AG08396 (cell line): Measurements from ENCODE around the gene CACNB2.
"Not testable (repeated sequence)": the region's sequence is repeated elsewhere in the genome, so short reads cannot be mapped to it uniquely, and the experiment has no call there.

Source experiments
- DNase-seq: peaks from one replicate; pipeline ENCODE4 v3.0.0; 2012; ENCODE audit warnings: low spot score, mixed read lengths

Gene CACNB2

DNA sequence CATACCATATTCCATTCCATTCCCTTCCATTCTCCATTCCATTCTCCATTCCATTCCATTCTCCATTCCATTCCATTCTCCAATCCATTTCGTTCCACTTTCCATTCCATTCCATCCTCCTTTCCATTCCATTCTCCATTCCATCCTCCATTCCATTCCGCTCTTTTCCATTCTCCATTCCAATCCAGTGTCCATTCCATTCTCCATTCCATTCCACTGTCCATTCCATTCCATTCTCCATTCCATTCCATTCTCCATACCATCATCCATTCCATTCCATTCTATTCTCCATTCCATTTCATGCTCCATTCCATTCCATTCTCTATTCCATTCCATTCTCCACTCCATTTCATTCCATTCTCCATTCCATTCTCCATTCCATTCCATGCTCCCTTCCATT is 430.2 kb downstream of the CACNB2 start:
- DNase-seq = not testable (repeated sequence)

DNA sequence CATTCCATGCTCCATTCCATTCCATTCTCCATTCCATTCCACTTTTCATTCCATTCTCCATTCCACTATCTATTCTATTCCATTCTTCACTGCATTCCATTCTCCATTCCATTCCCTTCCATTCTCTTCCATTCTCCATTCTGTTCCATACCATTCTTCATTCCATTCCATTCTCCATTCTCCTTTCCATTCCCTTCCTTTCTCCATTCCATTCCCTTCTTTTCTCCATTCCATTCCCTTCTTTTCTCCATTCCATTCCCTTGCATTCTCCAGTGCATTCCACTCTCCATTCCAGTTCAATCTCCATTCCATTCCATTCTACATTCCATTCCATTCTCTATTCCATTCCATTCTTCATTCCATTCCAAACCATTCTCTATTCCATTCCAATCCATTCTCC is 430.9 kb downstream of the CACNB2 start:
- DNase-seq = no peak

DNA sequence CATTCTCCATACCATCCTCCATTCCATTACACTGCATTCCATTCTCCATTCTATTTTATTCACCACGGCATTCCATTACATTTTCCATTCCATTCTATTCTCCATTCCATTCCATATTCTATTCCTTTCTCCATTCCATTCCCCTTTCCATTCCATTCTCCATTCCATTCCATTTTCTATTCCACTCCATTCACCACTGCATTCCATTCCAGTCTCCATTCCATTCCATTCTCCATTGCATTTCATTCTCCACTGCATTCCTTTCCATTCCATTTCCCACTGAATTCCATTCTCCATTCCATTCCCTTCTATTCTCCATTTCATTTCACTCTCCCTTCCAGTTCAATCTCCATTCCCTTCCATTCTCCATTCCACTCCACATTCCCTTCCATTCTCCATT is 431.6 kb downstream of the CACNB2 start:
- DNase-seq = no peak

DNA sequence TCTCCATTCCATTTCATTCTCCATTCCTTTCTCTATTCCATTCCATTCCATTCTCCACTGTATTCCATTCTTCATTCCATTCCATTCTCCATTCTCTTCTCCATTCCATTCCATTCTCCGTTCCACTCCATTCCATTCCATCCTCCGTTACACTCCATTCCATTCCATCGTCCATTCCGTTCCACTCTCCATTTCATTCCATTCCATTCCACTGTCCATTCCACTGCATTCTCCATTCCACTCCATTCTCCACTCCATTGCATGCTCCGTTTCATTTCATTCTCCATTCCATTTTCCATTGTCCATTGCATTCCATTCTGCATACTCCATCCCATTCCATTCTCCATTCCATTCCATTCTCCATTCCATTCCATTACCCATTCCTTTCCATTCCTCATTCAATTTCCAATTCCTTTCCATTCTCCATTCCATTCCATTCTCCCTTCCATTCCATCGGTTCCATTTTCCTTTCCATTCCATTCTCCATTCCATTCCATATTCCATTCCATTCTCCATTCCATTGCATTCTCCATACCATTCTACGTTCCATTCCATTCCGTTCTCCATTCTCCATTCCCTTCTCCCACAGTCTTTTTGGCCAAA is 432.8 kb downstream of the CACNB2 start:
- no peak for DNase-seq

DNA sequence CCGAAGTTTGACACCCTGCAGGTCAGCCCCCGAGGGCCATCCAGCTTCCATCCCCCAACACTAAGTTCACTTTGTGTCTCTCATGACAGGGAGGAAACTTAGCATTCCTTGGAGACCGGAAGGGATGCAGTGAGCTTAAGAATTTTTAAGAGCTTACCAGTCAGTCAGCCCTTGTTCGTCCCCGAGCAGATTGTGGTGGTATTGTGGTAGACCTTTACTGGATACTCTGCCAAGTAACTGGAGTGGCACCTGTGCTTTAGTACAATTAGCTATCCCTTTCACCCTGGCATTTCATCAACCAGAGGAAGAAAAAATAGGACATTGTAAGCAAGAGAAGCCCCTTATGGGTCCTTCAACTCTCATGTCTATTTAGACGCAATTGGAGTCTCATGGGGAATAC is 436.4 kb downstream of the CACNB2 start:
- DNase-seq = no peak

GRCh38 chr10:18577823-18578685 is 437.8 kb downstream of the CACNB2 start:
- DNase-seq = no peak

DNA sequence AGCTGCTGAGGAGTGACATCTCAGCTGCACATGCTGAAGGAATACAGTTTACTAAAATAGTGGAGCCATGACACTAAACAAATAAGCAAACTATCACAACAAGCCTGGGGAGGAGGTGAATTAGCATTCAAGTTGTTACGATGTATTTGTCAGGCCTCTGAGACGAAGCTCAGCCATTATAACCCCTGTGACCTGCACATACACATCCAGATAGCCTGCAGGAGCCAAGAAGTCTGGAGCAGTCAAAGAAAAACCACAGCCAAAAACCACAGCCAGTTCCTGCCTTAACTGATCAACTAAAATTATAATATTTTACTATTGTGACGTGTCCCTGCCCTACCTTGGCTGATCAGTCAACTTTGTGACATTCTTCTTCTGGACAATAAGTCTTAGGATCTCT is 442.6 kb downstream of the CACNB2 start:
- DNase-seq = no peak

- no peak for DNase-seq
These were observed 443.5 kb downstream of the CACNB2 start for GRCh38 chr10:18583575-18584270.

DNA sequence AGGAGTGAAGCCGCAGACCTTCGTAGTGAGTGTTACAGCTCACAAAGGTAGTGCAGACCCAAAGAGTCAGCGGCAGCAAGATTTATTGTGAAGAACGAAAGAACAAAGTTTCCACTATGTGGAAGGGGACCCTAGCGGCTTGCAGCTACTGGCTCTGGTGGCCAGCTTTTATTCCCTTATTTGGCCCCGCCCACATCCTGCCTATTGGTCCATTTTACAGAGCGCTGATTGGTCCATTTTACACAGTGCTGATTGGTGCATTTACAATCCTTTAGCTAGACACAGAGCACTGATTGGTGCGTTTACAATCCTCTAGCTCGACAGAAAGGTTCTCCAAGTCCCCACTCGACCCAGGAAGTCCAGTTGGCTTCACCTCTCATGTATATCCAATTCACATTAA is 446.4 kb downstream of the CACNB2 start:
- DNase-seq = not testable (repeated sequence)

GRCh38 chr10:18591141-18591540 is 450.9 kb downstream of the CACNB2 start:
- not testable (repeated sequence) for DNase-seq
